Measurements from ENCODE around the gene DUS3L. TPM values are rescaled to one million over a fixed set of nuclear protein-coding genes. Genes with fewer than 3 reads are reported as not detected.
"Not testable (repeated sequence)": the region's sequence is repeated elsewhere in the genome, so short reads cannot be mapped to it uniquely, and the experiment has no call there.

The DUS3L gene
- total RNA-seq, 1 donor from 2014 or later, result 164 TPM

DNA sequence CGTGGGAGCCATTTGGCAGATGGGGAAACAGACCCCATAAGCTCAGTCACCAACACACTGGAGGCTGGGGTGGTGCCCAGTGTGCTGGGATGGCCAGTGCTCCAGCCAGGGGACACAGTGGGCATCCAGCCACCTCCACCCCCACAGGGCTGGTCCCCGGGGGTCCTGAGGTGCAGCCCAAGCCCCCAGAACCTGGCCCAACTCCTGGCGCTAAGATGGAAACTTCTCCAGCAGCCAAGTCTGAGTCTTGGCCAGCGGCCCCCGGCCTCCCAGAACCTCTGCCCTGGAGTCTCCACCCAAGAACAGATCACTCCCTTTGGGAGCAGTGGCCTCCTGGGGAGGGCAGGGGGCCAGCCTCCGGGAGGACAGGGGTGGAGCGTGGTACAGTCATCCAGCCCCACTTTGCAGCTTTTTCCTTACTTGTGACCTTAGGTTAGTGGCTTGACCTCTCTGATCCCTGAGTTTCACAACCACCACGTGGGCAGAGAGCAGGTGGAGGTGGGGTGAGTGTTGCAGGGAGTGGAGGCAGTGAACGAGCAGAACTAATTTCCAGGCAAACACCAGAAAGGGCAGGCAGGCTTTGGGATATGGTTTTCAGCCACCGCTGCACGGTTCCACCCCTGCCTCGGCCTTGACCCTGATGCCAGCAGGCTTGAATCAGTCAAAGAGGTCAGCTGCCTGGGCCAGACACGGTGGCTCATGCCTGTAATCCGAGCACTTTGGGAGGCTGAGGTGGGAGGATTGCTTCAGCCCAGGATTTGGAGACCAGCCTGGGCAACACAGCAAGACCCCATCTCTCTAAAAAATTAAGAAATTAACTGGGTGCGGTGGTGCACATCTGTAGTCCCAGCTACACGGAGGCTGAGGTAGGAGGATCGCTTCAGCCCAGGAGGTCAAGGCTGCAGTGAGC lies 9.7 kb upstream of the DUS3L start:
- no peak for DNase-seq (ENCODE audit: low spot score)

DNA sequence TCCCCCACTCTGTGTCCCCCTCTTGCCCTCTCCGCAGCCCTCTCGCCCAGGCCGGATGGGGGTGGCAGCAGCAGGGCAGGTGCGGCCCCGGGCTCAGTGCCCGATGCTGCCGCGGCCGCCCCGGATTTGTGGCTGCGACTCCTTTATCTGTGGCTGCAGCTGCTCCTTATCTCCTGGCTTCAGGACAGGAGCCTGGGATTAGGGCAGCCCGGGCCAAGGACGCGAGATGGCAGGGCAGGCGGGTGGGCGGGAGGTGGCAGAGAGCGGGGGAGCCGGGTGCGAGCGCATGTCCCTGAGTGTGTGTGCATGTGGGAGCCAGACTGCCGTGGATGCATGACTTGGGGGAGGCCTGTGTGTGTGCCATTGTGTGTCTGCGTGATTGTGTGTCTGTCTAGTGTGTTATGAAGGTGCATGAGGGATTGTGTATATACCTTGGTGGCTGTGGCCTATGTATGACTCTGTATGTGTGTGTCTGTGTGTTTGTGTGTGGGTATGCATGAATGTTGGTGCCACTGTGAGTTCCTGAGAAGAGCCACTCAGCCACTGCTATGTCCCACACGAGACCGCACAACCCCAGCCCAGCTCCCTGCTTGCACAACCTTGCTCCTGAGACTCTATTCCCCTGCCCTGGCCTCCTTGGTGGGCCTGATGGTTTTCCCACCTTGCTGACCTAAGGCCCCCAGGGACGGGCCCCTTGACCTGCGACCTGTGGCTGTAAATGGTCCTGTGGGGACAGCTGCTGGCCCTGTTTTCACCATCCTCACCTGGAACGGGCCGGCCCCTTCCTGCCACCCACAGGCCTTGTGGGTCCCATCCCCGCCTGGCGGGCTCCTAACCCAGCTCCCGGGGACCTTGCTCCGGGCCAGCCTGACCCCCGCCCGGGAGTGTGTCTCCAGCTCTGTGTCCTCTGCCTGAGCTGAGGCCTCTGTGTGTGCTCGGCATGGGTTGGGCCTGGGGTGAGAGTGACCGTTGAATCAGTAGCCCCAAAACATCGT lies 8.6 kb upstream of the DUS3L start:
- DNase-seq (ENCODE audit: low spot score), result peak; percentile 36

DNA sequence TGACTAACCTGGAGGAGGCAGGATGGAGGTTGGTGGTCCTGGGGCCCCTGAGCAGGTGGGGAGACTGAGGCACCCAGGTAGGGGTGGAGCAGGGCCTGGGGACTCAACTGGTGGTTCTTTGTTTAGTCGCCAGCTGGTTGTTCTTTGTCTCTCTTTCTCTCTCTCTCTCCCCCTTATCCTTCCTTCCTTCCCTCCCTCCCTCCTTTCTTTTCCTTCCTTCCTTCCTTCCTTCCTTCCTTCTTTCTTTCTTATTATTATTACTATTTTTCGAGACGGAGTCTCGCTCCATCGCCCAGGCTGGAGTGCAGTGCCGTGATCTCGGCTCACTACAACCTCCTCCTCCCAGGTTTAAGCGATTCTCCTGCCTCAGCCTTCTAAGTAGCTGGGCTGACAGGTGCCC lies 7.3 kb upstream of the DUS3L start:
- DNase-seq (ENCODE audit: low spot score), result no peak

DNA sequence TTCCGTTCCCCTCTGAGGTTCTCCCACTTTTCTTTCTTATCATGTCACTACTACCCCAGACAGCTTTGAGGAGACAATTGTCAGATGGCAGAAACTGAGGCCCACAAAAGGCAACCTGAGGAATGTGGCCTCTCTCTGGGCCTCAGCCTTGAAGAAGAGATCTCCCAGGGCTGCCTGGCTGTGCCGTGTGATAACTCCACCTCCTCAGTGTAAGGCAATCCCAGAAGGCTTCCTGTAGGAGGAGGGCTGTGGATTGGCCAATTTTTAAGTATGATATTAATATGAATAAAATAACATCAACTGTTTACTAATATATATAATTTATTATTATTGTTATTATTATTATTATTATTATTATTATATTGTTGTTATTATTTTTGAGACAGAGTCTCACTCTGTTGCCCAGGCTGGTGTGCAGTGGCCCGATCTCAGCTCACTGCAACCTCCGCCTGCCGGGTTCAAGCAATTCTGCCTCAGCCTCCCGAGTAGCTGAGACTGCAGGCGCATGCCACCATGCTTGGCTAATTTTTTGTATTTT lies 4.5 kb upstream of the DUS3L start:
- no peak for DNase-seq (ENCODE audit: low spot score)

DNA sequence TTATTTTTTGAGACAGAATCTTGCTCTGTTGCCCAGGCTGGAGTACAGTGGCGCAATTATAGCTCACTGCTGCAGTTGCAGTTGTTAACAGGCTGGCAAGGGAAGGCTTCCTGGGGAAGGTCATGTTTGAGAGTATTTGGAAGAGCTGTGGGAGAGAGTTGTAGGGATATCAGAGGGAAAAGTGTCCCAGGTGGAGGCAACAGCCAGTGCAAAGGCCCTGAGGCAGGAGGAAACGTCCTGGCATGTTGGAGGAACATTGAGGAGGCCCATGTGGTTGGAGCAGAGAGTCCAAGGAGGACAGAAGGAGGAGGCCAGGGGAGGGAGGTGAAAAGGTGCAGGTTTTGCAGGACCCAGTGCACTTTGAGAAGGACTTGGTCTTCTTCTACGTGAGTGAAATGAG lies 2.2 kb upstream of the DUS3L start:
- no peak for DNase-seq (ENCODE audit: low spot score)

DNA sequence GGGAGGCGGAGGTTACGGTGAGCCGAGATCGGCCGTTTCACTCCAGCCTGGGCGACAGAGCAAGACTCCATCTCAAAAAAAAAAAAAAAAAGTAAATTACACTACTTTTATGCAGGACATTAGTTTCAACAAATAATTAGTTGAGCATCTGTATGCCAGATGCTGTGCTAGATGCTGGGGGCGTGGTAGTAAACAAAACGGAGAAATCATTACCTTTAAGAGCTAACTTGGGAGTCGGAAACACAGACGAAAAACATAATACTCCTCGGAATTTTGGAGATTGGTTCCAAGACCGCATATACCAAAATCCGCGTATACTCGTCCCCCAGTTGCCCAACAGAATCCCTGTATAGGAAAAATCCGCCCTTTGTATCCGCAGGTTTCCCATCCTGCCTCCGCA lies 1.3 kb upstream of the DUS3L start:
- no peak for DNase-seq (ENCODE audit: low spot score)

DNA sequence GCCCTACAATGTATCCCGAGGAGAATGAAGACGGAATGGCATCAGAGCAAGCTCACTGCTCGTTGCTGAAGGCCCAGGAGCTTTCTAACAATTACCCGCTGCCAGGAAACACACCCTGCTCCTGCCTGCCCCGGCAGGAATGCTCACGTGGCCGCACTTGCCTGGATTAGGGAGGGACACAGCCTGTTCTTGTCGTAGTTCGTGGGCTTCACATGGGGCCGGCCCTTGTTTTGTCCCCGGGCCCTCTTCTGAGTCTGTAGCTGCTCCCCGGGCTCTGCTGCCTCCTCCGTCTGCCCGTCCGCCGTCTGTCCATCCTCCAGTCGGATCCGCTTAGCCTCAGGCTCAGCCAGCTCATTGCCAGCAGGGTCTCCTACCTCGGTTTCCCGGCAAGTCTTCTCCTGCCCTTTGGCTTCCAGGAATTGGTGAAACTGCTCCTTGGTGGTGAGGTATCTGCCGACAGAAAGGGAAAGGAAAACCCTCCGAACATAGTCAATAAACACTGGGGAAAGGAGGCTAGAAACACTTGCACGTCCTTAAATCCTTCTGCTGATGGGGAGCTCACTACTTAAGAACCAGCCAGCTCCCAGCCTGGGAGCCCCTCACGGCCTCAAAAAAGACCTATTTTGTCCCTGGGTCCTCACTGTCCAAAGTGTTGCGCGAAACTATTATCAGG lies 941 bp downstream of the DUS3L start:
- DNase-seq (ENCODE audit: low spot score), result no peak

DNA sequence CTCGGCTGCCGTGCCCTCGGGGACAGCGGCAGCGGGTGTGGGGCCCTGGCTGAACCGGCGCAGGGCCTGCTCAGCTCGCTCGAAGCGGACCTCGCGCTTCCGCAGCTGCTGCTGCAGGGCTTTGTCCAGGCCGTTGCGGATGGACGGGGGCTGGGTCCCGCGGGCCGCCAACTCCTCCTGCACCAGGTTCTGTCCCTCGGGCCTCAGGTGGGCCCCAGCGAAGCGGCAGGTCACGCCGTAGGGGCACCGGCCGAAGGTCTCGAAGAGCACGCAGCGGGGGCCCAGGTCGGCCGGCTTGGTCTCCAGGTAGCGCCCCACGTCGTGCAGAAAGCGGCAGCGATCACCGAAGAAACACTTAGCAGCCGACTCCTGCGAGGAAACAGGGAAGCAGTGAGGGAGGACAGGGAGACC lies 1.6 kb downstream of the DUS3L start:
- DNase-seq (ENCODE audit: low spot score), result no peak

DNA sequence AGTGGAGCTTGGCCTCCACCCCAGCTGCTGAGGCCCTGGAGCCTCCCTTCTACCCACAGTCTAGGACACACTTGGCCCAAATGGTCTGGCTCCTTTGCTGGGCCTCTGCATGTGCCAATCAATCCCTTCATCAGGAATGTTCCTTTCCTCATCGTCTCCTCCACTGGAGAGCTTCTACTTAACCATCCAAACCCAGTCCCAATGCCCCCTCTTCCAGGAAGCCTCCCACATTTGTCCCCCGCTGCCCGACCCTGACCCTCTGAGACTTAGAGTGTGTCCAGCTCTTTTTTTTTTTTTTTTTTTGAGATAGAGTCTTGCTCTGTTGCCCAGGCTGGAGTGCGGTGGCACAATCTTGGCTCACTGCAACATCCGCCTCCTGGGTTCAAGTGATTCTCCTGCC lies 2.5 kb downstream of the DUS3L start:
- no peak for DNase-seq (ENCODE audit: low spot score)

DNA sequence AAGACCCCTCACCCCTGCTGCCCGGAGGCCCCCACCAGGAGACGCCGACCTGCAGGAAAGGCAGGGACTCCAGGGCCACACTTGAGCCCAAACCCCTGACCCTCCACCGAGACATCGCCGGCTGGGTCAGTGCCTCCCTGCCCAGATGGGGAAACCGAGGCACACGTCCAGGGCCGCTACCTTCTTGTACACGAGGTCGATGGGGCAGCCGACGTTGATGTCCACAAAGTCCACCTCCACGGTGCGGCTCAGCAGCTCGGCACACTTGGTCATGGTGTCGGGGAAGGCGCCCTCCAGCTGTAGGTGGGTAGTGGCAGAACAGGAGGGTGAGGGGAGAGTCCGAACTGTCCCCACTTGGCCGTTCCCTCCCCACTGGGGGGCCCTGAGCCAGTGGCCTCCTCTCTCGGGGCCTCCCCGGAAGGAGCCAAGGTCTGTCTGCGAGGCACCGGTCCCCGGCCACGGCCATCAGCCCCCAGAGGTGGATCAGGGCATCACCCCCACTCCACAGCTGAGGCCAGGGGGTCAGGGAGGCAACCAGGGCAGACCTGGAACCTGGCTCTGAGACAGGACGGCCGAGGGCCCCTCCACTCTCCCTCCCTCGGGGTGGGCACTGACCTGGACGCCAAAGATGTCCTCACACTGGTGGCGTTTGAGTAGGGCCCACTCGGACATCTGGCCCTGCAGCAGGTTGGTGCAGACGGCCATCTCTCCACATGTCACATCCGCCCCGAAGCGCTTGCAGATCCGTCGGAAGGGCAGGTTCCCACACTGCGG lies 3.4 kb downstream of the DUS3L start:
- no peak for DNase-seq (ENCODE audit: low spot score)

DNA sequence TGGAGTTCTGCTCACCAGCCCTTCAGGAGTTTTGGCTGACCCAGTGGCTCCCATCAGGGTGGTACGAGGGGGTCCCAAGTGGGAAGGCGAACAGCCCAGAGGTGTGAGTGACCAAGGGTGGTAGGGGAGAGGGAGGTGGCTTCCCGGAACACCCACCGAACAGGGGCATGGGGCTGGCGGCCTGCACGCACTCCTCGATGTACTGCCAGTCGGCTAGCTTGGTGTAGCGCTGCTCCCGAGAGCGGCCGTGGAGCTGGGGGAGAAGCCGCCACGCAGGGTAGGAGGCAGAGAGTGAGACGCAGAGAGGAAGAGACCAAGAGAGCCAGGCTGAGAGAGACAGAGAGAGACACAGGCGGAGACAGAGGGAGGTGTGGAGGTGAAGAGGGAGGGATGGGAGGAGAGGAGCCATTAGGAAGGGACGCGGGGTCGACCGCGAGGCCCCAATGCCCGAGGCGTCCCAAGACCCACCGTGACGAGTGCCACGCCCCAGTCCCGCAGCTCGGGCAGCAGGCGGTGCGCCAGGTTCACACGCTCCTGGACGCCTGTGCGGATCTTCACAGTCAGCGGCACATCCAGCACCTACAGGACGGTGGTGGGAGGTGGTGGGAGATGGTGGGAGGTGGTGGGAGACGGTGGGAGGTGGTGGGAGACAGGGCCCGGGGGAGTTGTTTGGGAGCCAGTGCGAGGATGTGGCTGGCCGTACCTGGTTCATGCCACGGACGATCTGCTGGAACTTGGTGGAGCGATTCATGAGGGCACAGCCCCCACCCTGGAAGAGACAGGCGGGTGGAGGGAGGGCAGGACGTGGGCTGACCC lies 4.2 kb downstream of the DUS3L start:
- DNase-seq (ENCODE audit: low spot score), result no peak

DNA sequence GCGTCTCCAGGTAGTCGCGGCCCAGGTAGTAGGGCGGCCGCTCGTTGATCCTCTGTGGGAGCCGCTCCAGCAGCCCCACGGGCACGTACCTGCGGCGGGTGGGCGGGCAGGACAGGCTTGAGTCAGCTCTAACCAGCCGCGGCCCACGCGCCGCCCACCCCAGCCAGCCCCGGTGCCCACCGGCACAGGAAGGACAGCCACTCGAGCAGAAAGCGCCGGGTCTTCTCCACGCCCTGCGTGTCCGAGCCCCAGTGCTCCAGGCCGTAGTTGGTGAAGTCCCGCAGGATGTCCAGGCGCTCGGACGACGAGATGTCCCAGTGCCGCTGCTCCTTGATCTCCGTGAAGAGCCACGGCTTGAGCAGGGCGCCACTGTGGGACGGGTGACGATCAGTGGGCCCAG lies 5.5 kb downstream of the DUS3L start:
- no peak for DNase-seq (ENCODE audit: low spot score)

DNA sequence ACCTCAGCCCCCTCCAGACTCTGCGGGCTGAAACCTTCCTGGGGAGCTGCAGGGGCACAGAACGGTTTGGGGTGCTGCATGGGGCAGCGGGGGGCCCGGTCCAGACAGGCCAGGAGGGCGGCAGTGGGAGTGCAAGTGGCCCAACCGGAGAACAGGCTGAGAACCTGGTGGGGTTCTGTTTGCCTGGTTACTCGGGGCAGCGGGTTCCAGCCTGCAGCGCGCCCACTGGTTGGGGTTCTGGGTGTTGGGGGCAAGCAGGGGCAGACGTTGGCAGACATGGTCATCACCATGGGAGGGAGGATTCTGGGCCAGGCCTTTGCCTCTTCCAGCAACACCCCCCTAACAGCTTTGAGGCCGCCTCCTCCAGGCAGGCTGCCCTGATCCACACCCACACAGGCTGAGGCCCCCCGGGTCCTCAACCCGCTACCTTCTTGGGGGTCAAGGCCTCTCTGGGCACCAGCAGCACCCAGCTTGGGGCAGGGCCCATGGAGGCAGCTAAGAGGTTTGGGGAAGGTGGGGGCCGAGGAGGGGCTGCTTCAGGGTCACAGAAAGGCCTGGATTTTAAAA lies 6.3 kb downstream of the DUS3L start, which contains the start of gene PRR22:
Gene PRR22, minus strand, starts transcription at position 166 of the 567 bp plus-strand sequence. Its CDS starts 86 bp downstream, at position 80.
- no peak for DNase-seq (ENCODE audit: low spot score)

DNA sequence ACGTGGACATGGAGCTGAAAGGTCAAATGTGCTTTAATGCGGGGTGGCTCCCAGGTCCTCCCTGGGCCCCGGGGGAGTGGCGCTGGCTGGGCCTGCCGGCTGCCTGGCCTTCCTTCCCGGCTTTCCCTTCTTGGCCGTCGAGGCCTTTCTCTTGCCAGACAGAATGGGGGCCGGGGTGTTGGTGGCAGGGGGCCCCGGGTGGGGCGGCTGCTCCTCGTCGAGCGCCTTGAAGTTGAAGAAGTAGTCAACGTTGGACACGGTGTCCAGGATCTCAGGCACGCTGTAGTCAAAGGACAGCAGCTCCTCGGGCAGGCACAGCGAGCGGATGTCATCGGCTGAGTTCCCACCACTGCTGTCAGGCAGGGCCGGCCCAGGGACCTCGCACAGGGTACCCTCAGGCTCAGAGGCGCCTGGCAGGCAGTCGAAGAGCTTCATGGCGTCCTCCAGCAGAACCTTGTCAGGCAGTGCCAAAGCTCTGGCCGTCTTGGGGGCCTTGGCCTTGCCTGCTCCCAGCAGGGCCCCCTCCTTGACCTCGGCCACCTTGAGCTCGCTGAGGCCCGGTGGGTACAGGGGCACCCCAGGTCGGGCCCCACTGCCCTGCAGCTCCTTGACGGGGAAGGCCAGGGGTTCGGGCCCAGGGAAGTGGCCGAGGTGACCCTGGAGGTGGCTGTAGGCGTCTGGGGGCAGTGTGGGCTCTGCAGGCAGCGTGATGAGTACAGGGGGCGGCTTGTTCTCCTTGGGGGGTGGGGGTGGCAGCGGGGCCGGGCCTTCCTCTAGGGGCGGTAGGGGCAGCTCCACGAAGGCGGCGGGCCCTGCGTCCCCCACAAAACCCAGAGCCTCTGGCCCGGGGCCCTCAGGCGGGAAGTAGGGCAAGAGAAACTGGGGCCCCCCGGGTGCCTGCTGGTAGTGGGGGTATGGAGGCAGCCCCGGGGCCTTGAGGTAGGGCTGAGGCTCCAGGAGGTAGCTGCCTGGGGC lies 7.7 kb downstream of the DUS3L start:
- DNase-seq (ENCODE audit: low spot score), result no peak

DNA sequence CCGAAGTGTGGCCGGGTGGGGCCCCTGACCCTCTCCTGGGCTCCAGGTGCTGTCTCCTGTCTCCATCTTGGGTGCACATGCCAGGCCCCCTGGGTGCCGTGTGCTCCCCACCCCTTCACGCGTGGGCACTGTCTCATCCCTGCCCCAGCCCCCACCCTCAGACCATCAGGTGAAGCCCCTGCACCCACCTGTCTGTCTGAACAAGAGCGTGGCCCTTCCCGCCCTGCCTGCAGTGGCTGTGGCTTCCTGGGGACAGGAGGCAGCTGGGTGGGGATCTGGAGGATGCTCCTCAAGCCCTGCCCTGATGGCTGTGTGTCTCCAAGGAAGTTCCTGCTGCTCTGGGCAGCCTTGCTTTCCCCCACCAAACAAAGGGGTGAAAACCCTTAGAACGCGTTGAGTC lies 8.6 kb downstream of the DUS3L start:
- DNase-seq (ENCODE audit: low spot score), result no peak

DNA sequence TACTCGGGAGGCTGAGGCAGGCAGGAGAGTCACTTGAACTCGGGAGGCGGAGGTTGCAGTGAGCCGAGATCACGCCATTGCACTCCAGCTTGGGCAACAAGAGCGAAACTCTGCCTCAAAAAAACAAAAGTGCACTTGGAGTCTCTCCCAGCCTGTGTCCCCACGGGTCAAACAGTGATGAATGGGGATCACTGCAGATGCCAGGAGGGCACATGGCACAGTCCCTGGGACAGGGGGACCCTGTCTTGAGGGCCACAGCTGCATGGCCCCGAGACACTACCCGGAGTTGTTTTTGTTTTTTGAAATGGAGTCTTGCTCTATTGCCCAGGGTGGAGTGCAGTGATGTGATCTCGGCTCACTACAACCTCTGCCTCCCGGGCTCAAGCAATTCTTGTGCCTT lies 10.0 kb downstream of the DUS3L start:
- DNase-seq (ENCODE audit: low spot score), result not testable (repeated sequence)

DNA sequence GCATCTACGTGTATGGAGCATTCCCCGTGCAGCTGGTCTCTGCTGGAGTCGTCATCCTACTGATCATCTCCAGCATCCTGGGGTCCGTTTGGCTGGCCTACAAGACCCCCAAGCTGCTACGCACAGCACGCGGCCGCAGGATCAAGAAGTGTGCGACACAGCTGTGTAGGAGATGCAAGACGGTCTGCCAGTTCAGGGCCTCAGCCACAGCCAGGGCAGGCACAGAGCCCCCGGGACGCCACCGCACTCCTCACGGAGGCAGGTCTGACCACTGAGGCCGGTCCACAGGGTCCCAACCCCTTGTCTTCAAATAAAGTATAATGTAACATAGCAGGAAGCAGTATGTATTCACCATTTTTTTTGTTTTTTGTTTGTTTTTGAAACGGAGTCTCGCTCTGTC lies 12.6 kb downstream of the DUS3L start:
- DNase-seq (ENCODE audit: low spot score), result no peak

DNA sequence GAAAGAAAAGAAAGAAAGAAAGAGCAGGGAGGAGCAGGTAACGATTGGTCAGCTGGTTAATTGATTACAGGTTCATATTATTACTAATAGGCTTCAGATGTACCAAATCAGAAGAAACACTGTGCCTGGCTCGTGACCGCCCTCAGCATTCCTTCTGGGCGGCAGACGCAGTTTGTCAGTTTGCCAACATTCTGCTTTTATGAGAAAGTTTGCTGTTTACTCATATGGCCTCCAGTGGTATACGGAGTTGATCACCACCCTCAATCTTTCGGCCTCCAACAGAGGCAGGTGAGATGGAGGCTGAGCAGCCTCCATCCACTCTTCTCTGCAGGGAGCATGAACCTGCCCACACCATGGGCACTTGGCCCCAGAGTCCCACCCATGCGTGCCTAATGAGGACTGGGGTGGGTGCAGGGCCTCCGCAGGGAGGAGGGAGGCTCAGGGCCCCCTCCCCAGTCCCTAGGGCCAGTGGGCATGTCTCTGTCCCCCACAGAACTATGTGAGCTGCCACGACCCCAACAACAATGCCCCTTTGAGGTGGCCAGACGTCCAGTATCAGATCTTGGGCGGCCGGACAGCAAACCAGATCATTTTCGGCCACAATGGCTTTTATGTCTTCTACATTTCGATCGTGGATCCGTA lies 15.2 kb downstream of the DUS3L start:
- no peak for DNase-seq (ENCODE audit: low spot score)
